Measurements from ENCODE around the gene ZBTB21.

GRCh38 chr21:41961282-41961701, 48.9 kb downstream of the ZBTB21 start:
- TF ChIP-seq POLR2A (IDR thresholded peaks at IDR 0.05) (no peak), CTCF (IDR thresholded peaks at IDR 0.05) (no peak), POLR2AphosphoS5 (IDR thresholded peaks at IDR 0.05) (no peak)

All from upper lobe of left lung (tissue), 4 donors.